ENCODE results near the gene HBEGF.

HBEGF gene

GRCh38 chr5:140346348-140347221 lies at the start of gene HBEGF:
Gene HBEGF (minus strand): TSS chr5:140346603. CDS start chr5:140346328, 275 bp downstream.
- peak; percentile 76 to 80 for ATAC-seq (replicated peaks)
- peak; percentile 49 for DNase-seq
- Mint-ChIP-seq H3K27me3 (peaks cover 0 to 8% of the 10 kb centered on the region in 2 donors), H3K27ac (peak within 1 kb of the TSS; percentile 37), H3K4me1 (peaks cover 47 to 70% of the 10 kb centered on the region in 2 donors), H3K9me3 (peaks cover 3% of the 10 kb centered on the region in 2 donors), H3K4me3 (peak within 1 kb of the TSS; percentile 82 to 87), H3K36me3 (peaks cover 5 to 6% of the 10 kb centered on the region in 2 donors)

GRCh38 chr5:140393738-140394137 lies 47.3 kb upstream of the HBEGF start:
- Mint-ChIP-seq H3K27me3 (no peaks in the 10 kb centered on the region), H3K4me3 (no peak overlapping the region), H3K36me3 (peaks cover 0 to 4% of the 10 kb centered on the region in 2 donors), H3K9me3 (no peaks in the 10 kb centered on the region), H3K27ac (no peak overlapping the region), H3K4me1 (peaks cover 0 to 1% of the 10 kb centered on the region in 2 donors)
- no peak for ATAC-seq (replicated peaks)
- DNase-seq, result no peak

GRCh38 chr5:140391732-140392131 lies 45.3 kb upstream of the HBEGF start:
- Mint-ChIP-seq H3K27ac (no peak overlapping the region), H3K9me3 (no peaks in the 10 kb centered on the region), H3K36me3 (peaks cover 0 to 4% of the 10 kb centered on the region in 2 donors), H3K27me3 (no peaks in the 10 kb centered on the region), H3K4me1 (peaks cover 0 to 1% of the 10 kb centered on the region in 2 donors), H3K4me3 (no peak overlapping the region)
- no peak for DNase-seq
- ATAC-seq (replicated peaks), result no peak

GRCh38 chr5:140391312-140391711 lies 44.9 kb upstream of the HBEGF start:
- H3K4me3 Mint-ChIP-seq, result no peak overlapping the region
- H3K27me3 Mint-ChIP-seq, result no peaks in the 10 kb centered on the region
- no peaks in the 10 kb centered on the region for H3K9me3 Mint-ChIP-seq
- no peak for ATAC-seq (replicated peaks)
- H3K36me3 Mint-ChIP-seq, result peaks cover 0 to 4% of the 10 kb centered on the region in 2 donors
- H3K4me1 Mint-ChIP-seq, result peaks cover 0 to 1% of the 10 kb centered on the region in 2 donors
- H3K27ac Mint-ChIP-seq, result no peak overlapping the region
- DNase-seq, result no peak

DNA sequence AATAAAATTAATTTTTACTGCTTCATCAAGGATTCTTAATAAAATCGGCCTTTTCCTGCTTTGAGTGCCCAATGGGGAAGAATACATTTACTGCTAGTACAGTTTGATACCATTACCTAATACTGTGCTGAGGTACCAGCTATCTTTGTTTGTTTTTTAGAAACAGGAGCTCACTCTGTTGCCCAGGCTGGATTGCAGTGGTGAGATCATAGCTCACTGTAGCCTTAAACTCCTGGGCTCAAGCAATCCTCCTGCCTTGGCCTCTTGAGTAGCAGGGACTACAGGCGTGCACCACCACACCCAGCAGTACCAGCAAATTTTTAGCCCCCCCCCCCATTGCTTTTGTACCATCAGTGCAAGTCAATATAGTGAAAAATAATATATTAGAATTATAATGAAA lies 41.6 kb upstream of the HBEGF start:
- Mint-ChIP-seq H3K27me3 (no peaks in the 10 kb centered on the region), H3K9me3 (no peaks in the 10 kb centered on the region), H3K36me3 (peaks cover 0 to 4% of the 10 kb centered on the region in 2 donors), H3K4me3 (no peak overlapping the region), H3K4me1 (peaks cover 3 to 6% of the 10 kb centered on the region in 2 donors), H3K27ac (no peak overlapping the region)
- no peak for ATAC-seq (replicated peaks)
- no peak for DNase-seq

- Mint-ChIP-seq H3K4me1 (peaks cover 3 to 6% of the 10 kb centered on the region in 2 donors), H3K4me3 (no peak overlapping the region), H3K9me3 (peaks cover 0 to 2% of the 10 kb centered on the region in 2 donors), H3K36me3 (no peaks in the 10 kb centered on the region), H3K27me3 (no peaks in the 10 kb centered on the region), H3K27ac (no peak overlapping the region)
- DNase-seq, result no peak
- no peak for ATAC-seq (replicated peaks)
Measured at GRCh38 chr5:140383300-140383699, 36.9 kb upstream of the HBEGF start.

DNA sequence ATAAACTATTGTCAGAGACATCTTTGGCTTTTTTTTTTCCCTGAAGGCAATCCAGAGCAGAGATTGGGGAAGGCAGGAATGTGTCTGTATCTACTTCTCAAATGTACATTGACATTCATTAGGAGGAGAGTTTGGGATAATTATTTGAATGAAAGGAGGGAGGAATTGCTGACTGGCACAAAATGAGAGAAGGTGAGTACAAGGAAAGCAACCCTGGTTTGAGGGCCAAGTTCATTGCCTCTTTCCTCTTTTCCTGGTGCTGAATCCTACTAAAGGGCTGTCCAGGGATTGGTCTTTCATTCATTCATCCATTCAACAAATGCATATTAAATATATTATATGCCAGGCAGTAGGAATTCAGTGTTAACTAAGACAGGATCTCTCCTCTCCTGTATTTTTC lies 36.5 kb upstream of the HBEGF start:
- no peak overlapping the region for H3K27ac Mint-ChIP-seq
- H3K27me3 Mint-ChIP-seq, result no peaks in the 10 kb centered on the region
- peaks cover 0 to 2% of the 10 kb centered on the region in 2 donors for H3K9me3 Mint-ChIP-seq
- H3K4me3 Mint-ChIP-seq, result no peak overlapping the region
- no peaks in the 10 kb centered on the region for H3K36me3 Mint-ChIP-seq
- DNase-seq, result no peak
- H3K4me1 Mint-ChIP-seq, result peaks cover 3 to 6% of the 10 kb centered on the region in 2 donors
- no peak for ATAC-seq (replicated peaks)

- H3K4me3 Mint-ChIP-seq, result no peak overlapping the region
- no peaks in the 10 kb centered on the region for H3K36me3 Mint-ChIP-seq
Measured at GRCh38 chr5:140381972-140382371, 35.6 kb upstream of the HBEGF start.

DNA sequence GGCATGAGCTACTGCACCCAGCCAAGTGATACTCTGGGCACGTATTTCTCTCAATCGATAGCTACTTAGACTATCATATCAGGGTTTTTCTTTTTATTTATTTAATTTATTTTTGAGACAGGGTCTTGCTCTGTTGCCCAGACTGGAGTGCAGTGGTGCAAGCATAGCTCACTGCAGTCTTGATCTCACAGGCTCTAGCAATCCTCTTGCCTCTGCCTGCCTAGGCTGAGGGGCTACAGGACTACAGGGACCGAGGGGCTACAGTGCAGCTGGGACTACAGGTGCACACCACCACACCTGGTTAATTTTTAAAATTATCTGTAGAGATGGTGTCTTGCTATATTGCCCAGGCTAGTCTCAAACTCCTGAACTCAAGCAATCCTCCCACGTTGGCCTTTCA lies 34.9 kb upstream of the HBEGF start:
- H3K4me1 Mint-ChIP-seq, result peaks cover 3 to 6% of the 10 kb centered on the region in 2 donors
- no peaks in the 10 kb centered on the region for H3K36me3 Mint-ChIP-seq

More at GRCh38 chr5:140381972-140382371, 35.6 kb upstream of the HBEGF start:
- ATAC-seq (replicated peaks) (peak in 1 of 2 donors; percentile 14), DNase-seq (no peak)
- Mint-ChIP-seq H3K27me3 (no peaks in the 10 kb centered on the region), H3K4me1 (peaks cover 3 to 6% of the 10 kb centered on the region in 2 donors), H3K27ac (no peak overlapping the region), H3K9me3 (peaks cover 0 to 2% of the 10 kb centered on the region in 2 donors)

GRCh38 chr5:140372971-140373487 lies 26.6 kb upstream of the HBEGF start:
- ATAC-seq (replicated peaks), result no peak
- peaks cover 5 to 7% of the 10 kb centered on the region in 2 donors for H3K4me1 Mint-ChIP-seq
- H3K27me3 Mint-ChIP-seq, result no peaks in the 10 kb centered on the region
- H3K9me3 Mint-ChIP-seq, result no peaks in the 10 kb centered on the region
- H3K4me3 Mint-ChIP-seq, result no peak overlapping the region
- H3K36me3 Mint-ChIP-seq, result no peaks in the 10 kb centered on the region
- H3K27ac Mint-ChIP-seq, result no peak overlapping the region
- peak; percentile 14 for DNase-seq

More for the DNA sequence above, 34.9 kb upstream of the HBEGF start:
- DNase-seq (no peak), ATAC-seq (replicated peaks) (no peak)
- H3K9me3 Mint-ChIP-seq, result peaks cover 0 to 2% of the 10 kb centered on the region in 2 donors
- H3K27me3 Mint-ChIP-seq, result no peaks in the 10 kb centered on the region
- no peak overlapping the region for H3K27ac Mint-ChIP-seq
- H3K4me3 Mint-ChIP-seq, result no peak overlapping the region

DNA sequence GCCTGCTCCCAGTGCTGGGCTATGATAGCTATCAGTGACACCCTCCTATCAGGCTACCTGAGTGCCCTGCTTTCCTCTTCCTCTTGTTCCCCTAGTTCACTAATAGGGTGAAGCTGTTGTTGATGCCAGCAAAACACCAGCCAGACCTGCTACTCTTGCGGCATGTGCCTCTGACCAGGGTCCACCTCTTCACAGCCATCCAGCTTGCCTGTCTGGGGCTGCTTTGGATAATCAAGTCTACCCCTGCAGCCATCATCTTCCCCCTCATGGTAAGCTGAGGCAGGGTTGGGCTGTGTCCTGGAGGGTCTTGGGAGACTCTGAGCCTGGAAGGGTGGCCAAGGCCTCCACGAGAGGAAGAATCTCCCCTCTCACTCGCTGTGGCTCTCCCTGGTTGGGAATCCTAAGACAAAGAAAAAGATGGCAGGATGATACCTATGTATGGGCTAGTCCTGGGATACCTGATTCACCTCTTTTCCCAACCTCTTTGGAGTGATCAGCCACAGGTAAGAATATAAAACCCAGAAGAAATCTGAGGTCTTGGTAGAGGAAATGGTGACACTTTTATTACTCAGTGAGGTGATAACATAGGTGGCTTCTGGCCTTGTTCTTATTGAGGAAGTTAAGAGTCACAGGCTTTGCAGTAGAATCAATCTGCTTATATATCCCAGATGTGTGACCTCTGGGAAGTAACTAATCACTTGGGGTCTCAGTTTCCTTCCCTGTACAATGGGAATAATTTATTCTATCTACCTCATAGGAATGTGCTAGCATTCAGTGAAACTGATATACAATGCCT lies 25.2 kb upstream of the HBEGF start:
- ATAC-seq (replicated peaks), result no peak
- Mint-ChIP-seq H3K27me3 (no peaks in the 10 kb centered on the region), H3K9me3 (no peaks in the 10 kb centered on the region), H3K36me3 (no peaks in the 10 kb centered on the region), H3K4me3 (no peak overlapping the region), H3K27ac (no peak overlapping the region), H3K4me1 (peaks cover 5 to 11% of the 10 kb centered on the region in 2 donors)
- DNase-seq, result no peak

- H3K36me3 Mint-ChIP-seq, result no peaks in the 10 kb centered on the region
- no peak overlapping the region for H3K27ac Mint-ChIP-seq
- no peak overlapping the region for H3K4me3 Mint-ChIP-seq
- ATAC-seq (replicated peaks), result no peak
- H3K9me3 Mint-ChIP-seq, result no peaks in the 10 kb centered on the region
- peaks cover 5 to 12% of the 10 kb centered on the region in 2 donors for H3K4me1 Mint-ChIP-seq
- no peaks in the 10 kb centered on the region for H3K27me3 Mint-ChIP-seq
- no peak for DNase-seq
Measured at GRCh38 chr5:140367256-140368013, 21.0 kb upstream of the HBEGF start.

GRCh38 chr5:140366589-140367255 lies 20.3 kb upstream of the HBEGF start:
- no peak overlapping the region for H3K4me3 Mint-ChIP-seq
- DNase-seq, result no peak
- no peaks in the 10 kb centered on the region for H3K9me3 Mint-ChIP-seq
- no peak overlapping the region for H3K27ac Mint-ChIP-seq
- ATAC-seq (replicated peaks), result no peak
- H3K4me1 Mint-ChIP-seq, result peaks cover 5 to 12% of the 10 kb centered on the region in 2 donors
- H3K36me3 Mint-ChIP-seq, result no peaks in the 10 kb centered on the region
- H3K27me3 Mint-ChIP-seq, result no peaks in the 10 kb centered on the region

Data from stimulated activated naive B cell treated with anti-CD40 and anti-IgM and Interleukin-4, amounts not matched to agents 10 μg/mL and 1 μg/mL and 100 μg/mL, for 72 hours (primary cell).